ENCODE data around the gene OPN1LW.
A peak's percentile ranks its signal among the peaks of the same experiment; 100 is the strongest.

GRCh38 chrX:154097589-154098541 lies 46.2 kb upstream of the OPN1LW start, which contains the start of gene MECP2:
- TF ChIP-seq, protein P1, sequence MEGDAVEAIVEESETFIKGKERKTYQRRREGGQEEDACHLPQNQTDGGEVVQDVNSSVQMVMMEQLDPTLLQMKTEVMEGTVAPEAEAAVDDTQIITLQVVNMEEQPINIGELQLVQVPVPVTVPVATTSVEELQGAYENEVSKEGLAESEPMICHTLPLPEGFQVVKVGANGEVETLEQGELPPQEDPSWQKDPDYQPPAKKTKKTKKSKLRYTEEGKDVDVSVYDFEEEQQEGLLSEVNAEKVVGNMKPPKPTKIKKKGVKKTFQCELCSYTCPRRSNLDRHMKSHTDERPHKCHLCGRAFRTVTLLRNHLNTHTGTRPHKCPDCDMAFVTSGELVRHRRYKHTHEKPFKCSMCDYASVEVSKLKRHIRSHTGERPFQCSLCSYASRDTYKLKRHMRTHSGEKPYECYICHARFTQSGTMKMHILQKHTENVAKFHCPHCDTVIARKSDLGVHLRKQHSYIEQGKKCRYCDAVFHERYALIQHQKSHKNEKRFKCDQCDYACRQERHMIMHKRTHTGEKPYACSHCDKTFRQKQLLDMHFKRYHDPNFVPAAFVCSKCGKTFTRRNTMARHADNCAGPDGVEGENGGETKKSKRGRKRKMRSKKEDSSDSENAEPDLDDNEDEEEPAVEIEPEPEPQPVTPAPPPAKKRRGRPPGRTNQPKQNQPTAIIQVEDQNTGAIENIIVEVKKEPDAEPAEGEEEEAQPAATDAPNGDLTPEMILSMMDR (IDR thresholded peaks at IDR 0.05) = no peak
- TF ChIP-seq POLR2A (IDR thresholded peaks at IDR 0.05) = peak; percentile 27 to 74

All from adrenal gland (tissue), 5 donors.